ENCODE results near the gene PIP4P1. TPM values are rescaled to one million over a fixed set of nuclear protein-coding genes. Genes with fewer than 3 reads are reported as not detected.
A peak's percentile ranks its signal among the peaks of the same experiment; 100 is the strongest.

The PIP4P1 gene
- total and polyA plus RNA-seq, 10 of the 15 experiments (the other 5 are each of a cell fraction or from before 2014, with no cell fraction given): 19.1 to 47.4 (median 39.7) TPM

GRCh38 chr14:20454516-20455354 is 6.5 kb downstream of the PIP4P1 start, which contains the start of the genes APEX1 and OSGEP (continued):
- TF ChIP-seq, protein P1, sequence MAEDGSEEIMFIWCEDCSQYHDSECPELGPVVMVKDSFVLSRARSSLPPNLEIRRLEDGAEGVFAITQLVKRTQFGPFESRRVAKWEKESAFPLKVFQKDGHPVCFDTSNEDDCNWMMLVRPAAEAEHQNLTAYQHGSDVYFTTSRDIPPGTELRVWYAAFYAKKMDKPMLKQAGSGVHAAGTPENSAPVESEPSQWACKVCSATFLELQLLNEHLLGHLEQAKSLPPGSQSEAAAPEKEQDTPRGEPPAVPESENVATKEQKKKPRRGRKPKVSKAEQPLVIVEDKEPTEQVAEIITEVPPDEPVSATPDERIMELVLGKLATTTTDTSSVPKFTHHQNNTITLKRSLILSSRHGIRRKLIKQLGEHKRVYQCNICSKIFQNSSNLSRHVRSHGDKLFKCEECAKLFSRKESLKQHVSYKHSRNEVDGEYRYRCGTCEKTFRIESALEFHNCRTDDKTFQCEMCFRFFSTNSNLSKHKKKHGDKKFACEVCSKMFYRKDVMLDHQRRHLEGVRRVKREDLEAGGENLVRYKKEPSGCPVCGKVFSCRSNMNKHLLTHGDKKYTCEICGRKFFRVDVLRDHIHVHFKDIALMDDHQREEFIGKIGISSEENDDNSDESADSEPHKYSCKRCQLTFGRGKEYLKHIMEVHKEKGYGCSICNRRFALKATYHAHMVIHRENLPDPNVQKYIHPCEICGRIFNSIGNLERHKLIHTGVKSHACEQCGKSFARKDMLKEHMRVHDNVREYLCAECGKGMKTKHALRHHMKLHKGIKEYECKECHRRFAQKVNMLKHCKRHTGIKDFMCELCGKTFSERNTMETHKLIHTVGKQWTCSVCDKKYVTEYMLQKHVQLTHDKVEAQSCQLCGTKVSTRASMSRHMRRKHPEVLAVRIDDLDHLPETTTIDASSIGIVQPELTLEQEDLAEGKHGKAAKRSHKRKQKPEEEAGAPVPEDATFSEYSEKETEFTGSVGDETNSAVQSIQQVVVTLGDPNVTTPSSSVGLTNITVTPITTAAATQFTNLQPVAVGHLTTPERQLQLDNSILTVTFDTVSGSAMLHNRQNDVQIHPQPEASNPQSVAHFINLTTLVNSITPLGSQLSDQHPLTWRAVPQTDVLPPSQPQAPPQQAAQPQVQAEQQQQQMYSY (CRISPR knock-in tag; IDR thresholded peaks at IDR 0.05): peak; percentile 97
- TF ChIP-seq NKRF (conservative IDR thresholded peaks at IDR 0.05) (peak; percentile 97), NR2F1 (conservative IDR thresholded peaks at IDR 0.05) (0 out of 2 replicates have a peak, but pooled peaks have one; percentile 36), FOXM1 (IDR thresholded peaks at IDR 0.05; ENCODE audit: low read depth, low read length) (no peak), STAT3 (IDR thresholded peaks at IDR 0.05; ENCODE audit: low read depth, low read length) (no peak), STAT1 (conservative IDR thresholded peaks at IDR 0.05) (no peak; the same call in 1 of the 2 replicates), TARDBP (IDR thresholded peaks at IDR 0.05; ENCODE audit: borderline replicate concordance) (no peak), JUND (IDR thresholded peaks at IDR 0.05; ENCODE audit: low read depth, low read length) (0 out of 2 replicates have a peak, but pooled peaks have one; percentile 21), CEBPB (IDR thresholded peaks at IDR 0.05; ENCODE audit: borderline replicate concordance in 1 of 2, low read depth in 2 of 2, low read length in 2 of 2) (no peak), NFYB (IDR thresholded peaks at IDR 0.05; ENCODE audit: insufficient read depth, low read depth, low read length) (peak; percentile 86), HDAC6 (IDR thresholded peaks at IDR 0.05; ENCODE audit: unreplicated experiment) (peak; percentile 72), MTA2 (IDR thresholded peaks at IDR 0.05; ENCODE audit: low read depth) (peak; percentile 34; the same call in 1 of the 2 replicates), RAD21 (IDR thresholded peaks at IDR 0.05; ENCODE audit: insufficient read depth, low read depth, low read length) (no peak), NFYA (IDR thresholded peaks at IDR 0.05; ENCODE audit: borderline replicate concordance, low read depth, low read length) (no peak)
- TF ChIP-seq, protein P2, sequence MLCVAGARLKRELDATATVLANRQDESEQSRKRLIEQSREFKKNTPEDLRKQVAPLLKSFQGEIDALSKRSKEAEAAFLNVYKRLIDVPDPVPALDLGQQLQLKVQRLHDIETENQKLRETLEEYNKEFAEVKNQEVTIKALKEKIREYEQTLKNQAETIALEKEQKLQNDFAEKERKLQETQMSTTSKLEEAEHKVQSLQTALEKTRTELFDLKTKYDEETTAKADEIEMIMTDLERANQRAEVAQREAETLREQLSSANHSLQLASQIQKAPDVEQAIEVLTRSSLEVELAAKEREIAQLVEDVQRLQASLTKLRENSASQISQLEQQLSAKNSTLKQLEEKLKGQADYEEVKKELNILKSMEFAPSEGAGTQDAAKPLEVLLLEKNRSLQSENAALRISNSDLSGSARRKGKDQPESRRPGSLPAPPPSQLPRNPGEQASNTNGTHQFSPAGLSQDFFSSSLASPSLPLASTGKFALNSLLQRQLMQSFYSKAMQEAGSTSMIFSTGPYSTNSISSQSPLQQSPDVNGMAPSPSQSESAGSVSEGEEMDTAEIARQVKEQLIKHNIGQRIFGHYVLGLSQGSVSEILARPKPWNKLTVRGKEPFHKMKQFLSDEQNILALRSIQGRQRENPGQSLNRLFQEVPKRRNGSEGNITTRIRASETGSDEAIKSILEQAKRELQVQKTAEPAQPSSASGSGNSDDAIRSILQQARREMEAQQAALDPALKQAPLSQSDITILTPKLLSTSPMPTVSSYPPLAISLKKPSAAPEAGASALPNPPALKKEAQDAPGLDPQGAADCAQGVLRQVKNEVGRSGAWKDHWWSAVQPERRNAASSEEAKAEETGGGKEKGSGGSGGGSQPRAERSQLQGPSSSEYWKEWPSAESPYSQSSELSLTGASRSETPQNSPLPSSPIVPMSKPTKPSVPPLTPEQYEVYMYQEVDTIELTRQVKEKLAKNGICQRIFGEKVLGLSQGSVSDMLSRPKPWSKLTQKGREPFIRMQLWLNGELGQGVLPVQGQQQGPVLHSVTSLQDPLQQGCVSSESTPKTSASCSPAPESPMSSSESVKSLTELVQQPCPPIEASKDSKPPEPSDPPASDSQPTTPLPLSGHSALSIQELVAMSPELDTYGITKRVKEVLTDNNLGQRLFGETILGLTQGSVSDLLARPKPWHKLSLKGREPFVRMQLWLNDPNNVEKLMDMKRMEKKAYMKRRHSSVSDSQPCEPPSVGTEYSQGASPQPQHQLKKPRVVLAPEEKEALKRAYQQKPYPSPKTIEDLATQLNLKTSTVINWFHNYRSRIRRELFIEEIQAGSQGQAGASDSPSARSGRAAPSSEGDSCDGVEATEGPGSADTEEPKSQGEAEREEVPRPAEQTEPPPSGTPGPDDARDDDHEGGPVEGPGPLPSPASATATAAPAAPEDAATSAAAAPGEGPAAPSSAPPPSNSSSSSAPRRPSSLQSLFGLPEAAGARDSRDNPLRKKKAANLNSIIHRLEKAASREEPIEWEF (IDR thresholded peaks at IDR 0.05; ENCODE audit: insufficient replicate concordance, low read depth, low read length): no peak
